SU-DHL-6 (cell line): ENCODE results near the gene SERPINB6.

ENCODE experiments used
- EZH2phosphoT487 ChIP-seq: fragments of 200-600 bp; sonication (generic), shearing (Covaris generic); conservative IDR thresholded peaks from 2 replicates; pipeline ENCODE4 v1.6.1; 2018; ENCODE audit warnings: mild to moderate bottlenecking, antibody characterized with exemption, low read length, moderate library complexity, mixed read lengths
- TF ChIP-seq, protein P1 (sequence below): fragments of 200-600 bp; sonication (generic); IDR thresholded peaks from one replicate; pipeline ENCODE4 v1.5.1; 2017; ENCODE audit warnings: antibody characterized with exemption, mild to moderate bottlenecking, low read length, moderate library complexity; ENCODE audit not compliant: insufficient read depth, poor library complexity, severe bottlenecking

DNA sequence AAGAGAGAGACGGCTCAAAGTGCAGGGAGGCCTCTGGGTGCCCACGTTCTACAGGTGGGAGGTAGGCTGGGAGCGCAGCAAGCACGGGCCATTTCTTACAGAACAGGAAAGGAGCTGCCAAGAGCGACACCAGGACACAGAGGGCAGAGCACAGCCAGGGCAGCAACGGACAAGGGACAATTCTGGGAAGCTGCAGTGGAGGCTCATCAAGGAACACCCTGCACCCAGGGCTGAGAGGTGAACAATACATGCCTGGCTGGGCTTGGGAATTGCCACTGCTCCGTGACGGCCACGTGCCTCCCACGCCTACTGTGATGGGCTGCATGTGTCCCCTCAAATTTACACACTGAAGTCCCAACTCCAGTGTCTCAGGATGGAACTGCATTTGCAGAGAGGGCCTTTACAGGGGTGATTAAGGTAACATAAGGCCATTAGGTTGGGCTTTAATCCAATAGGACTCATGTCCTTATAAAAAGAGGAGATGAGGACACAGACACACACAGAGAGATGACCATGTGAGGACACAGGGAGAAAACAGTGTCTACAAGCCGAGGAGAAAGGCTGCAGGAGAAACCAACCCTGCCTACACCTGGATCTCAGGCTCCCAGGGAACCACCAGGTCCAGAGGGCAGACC is 13.6 kb downstream of the SERPINB6 start:
- TF ChIP-seq, protein P1, sequence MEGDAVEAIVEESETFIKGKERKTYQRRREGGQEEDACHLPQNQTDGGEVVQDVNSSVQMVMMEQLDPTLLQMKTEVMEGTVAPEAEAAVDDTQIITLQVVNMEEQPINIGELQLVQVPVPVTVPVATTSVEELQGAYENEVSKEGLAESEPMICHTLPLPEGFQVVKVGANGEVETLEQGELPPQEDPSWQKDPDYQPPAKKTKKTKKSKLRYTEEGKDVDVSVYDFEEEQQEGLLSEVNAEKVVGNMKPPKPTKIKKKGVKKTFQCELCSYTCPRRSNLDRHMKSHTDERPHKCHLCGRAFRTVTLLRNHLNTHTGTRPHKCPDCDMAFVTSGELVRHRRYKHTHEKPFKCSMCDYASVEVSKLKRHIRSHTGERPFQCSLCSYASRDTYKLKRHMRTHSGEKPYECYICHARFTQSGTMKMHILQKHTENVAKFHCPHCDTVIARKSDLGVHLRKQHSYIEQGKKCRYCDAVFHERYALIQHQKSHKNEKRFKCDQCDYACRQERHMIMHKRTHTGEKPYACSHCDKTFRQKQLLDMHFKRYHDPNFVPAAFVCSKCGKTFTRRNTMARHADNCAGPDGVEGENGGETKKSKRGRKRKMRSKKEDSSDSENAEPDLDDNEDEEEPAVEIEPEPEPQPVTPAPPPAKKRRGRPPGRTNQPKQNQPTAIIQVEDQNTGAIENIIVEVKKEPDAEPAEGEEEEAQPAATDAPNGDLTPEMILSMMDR = no peak
- no peak for TF ChIP-seq EZH2phosphoT487
